Measurements from ENCODE around the gene CEP20.

The CEP20 gene

DNA sequence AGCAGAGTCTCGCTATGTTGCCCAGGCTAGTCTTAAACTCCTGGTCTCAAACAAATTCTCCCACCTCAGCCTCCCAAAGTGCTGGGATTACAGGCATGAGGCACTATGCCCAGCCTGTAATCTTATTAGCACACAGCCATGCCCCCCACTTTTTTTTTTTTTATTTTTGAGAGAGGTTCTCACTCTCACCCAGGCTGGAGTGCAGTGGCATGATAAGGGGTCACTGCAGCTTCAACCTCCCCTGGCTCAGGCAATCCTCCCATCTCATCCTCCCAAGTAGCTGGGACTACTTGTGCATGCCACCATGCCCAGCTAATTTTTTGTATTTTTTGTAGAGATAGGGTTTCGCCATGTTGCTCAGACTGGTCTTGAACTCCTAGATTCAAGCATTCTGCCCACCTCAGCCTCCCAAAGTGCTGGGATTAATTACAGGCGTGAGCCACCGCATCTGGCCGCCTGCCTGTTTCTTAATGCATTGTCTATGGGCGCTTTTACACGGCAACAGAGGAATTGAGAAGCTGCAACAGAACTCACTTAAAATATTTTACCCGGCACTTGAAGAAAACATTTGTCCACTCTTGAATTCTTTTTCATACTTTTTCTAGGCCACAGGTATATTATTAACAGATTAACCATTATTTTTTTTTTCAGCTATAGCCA lies 8.8 kb upstream of the CEP20 start:
- DNase-seq, result no peak

DNA sequence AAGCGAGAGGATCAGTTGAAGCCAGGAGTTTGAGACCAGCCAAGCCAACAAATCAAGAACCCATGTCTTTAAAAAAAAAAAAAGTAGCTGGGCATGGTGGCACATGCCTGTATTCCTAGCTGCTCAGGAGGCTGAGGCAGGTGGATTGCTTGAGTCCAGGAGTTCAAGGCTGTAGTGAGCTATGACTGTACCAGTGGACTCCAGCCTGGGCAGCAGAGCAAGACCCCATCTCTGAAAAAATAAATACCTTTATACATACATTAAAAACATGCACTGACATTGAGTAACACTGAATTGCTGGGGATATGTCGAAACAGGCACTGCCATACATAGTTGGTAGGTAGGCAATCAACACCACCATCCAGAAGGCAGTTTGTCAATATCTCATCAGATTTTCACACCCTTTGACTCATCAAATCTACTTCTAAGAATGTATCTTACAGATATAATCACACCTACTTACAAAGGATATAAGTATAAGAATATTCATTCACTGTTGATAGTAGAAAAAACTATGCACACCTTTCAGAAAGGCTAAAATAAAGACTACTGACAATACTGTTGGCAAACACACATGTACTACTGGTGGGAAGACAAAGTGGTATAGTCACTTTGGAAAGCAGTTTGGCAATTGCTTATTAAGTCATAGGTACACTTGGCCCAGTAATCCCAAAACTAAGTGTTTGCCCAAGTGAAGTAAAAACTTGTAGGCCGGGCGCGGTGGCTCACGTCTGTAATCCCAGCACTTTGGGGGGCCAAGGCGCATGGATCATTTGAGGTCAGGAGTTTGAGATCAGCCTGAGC lies 6.4 kb upstream of the CEP20 start:
- DNase-seq, result no peak

DNA sequence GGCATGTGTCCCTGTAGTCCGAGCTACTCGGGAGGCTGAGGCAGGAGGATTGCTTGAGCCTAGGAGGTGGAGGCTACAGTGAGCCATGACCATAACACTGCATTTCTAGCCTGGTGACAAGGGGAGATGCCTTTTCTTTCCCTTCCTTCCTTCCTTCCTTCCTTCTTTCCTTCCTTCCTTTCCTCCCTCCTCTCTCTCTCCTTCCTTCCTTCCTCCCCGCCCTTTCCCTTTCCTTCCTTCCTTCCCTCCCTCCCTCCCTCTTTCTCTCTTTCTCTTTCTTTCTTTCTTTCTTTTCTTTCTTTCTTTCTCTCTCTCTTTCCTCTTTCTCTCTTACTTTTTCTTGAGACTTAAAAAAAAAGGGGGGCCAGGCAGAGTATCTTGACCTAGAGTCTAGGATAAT lies 3.1 kb upstream of the CEP20 start:
- DNase-seq, result no peak

DNA sequence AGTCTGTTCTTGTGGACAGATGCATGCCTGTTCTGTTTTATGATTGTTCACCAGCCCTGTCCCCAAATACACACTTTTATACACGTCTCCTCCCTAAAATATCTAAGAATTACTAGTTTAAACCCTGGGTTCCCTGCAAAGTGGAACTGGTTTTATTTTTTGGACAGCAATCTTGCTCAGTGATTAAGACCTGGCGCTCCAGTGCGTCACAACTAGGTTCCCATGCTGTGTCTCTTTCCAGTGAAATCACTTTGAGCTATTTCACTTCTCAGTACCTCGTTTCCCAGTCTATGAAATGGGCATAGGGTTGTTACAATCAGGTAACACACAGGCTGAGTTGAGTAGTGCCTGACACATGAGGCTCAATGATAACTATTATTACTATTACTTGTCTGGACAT lies 1.1 kb downstream of the CEP20 start:
- DNase-seq, result no peak

DNA sequence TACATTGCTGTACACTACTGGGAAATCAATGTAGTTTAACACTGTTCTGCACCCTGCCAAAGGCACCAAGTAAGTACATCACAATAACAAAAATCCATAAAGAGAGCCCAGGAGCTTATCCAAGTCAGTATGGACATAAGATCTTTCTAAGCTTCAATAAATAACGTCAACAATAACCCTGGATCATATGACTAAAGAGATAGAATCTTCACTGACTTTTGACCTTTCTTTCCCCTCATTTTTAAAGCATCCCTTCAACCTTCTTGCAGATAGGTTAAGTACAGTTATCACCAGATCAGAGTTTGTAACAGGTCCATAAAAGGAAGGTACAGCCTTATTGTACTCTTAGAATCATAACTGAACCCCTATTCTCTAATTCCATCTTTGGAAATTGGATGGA lies 2.3 kb downstream of the CEP20 start:
- no peak for DNase-seq

DNA sequence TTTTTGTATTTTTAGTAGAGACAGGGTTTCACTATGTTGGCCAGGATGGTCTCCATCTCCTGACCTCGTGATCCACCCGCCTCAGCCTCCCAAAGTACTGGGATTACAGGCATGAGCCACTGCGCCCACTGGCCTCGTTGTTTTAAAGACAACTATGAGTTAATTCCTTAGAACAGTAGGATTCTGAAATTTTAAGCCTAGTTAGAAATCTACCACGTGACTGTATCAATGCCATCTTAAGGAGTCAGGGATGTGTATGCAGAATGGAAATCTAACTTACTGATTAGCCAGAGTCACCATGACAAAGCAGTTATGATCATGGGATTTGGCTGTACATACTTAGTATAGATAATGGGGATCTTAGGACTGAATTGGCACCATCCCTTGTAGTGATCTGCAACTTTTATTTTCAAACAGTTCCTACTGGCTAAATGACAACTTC lies 2.8 kb downstream of the CEP20 start:
- DNase-seq, result peak; percentile 56

DNA sequence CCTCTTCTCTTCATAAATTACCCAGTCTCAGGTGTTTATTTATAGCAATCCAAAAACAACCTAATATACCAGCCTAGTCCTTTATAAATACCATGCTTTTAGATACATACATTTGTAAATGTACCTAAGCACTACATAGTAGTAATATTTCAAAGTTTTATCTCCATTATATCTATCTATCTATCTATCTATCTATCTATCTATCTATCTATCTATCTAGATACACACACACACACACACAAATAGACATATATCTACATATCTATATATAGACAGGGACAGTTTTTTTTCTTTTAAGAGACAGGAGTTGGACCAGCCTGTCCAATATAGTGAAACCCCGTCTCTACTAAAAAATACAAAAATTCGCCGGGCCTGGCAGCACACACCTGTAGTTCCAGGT lies 5.8 kb downstream of the CEP20 start:
- no peak for DNase-seq

DNA sequence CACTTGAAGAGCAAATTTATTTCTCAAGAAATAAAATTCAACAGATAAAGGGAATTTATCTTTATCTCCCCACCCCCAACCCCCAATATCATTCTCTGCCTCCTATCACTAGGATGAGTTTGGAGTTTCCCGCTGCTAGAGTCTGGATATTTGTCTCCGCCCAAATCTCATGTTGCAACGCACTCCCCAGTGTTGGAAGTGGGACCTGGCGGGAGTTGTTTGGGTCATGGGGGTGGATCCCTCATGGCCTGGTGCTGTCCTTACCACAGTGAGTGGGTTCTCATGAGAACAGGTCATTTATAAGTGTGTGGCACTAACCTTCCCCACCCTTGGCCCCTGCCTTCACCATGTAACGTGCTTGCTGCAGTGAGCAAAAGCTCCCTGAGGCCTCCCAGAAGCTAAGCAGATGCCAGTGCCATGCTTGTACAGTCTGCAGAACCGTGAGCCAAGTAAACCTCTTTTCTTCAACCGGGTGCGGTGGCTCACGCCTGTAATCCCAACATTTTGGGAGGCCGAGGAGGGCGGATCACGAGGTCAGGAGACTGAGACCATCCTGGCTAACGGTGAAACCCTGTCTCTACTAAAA lies 6.5 kb downstream of the CEP20 start:
- DNase-seq, result no peak

DNA sequence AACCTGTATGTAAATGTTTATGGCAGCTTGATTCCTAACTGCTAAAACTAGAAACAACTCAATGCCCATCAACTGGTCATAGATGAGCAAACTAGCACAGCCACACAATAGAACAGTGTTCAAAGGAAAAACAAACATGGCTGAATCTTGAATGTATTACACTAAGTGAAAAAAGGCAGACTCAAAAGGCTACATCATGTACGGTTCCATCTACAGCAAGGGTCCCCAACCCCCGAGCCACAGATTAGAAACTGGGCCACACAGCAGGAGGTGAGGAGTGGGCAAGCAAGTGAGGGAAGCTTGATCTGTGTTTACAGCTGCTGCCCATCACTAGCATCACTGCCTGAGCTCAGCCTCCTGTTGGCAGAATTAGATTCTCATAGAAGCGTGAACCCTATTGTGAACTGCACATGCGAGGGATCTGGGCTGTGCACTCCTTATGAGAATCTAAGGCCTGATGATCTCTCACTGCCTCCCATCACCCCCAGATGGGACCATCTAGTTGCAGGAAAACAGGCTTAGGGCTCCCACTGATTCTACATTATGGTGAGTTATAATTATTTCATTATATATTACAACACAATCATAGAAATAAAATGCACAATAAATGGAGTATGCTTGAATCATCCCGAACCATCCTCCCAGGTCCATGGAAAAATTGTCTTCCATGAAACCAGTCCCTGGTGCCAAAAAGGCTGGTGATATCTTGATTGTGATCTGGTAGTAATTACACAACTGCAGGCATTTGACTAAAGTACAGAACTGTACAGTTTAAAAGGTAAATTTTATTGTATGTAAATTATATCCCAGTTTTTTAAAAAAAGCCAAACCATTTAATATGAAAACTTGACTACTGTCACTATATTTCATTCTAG lies 7.7 kb downstream of the CEP20 start:
- DNase-seq, result no peak

DNA sequence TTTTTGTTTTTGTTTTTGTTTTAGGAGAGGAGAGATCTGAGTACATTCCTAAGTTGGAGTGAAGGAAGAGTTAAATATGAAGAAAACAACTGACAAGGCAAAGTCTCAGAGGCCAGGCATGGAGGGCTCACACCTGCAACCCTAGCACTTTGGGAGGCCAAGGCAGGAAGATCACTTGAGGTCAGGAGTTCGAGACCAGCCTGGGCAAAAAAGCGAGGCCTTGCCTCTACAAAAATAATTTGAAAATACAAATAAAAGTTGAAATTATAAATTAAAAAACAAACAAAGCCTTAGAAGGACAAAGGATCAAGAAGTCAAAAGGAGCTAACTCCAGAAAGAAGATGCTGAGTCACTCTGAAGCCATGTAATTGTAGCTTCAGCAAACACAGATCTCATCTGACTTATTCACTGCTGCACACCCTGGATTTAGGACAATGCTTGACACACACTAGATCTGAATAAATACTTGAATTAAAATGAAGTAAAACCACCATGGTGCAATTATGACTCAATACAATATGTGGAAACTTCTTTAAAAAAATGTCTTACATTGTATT lies 9.1 kb downstream of the CEP20 start:
- peak; percentile 70 for DNase-seq

DNA sequence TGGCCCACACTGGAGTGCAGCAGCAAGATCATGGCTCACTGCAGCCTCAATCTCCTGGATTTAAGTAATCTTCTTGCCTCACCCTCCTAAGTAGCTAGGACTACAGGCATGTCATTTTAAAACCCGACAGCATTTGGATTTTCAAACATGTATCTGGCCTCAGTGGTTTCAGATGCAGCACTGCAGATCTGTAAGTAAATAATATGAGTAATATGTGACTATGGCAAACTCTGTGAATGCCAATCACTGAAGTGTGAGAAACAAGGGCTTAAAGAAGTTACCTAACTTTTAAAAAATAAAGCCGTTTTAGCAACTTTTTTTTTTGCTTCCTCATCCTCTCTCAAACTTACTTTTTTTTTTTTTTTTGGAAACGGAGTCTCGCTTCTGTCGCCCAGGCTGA lies 11.9 kb downstream of the CEP20 start:
- DNase-seq, result no peak

DNA sequence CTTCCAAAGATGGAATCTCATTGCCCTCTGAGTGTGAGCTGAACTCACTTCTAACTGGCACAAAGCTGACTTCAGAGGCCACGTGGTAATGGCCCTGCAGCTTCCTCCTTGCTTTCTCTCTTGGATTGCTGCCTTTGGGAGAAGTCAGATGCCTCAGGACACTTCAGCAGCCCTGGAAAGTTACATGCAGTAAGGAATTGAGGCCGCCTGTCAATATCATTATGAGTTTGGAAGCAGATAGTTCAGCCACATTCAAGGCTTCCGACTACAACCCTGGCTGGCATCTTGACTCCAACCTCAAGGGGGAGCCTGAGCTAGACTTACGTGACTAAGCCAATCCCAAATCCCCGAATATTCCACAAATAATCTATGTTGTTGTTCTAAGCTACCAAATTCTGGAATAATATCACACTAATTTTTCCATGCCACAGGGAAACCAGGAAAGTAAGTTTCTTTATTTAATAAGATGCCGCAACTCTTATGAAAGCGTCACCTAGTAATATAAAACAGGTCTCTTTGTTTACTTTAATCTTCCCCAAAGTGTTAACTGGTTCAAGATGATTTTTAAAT lies 13.6 kb downstream of the CEP20 start:
- DNase-seq, result peak; percentile 24

DNA sequence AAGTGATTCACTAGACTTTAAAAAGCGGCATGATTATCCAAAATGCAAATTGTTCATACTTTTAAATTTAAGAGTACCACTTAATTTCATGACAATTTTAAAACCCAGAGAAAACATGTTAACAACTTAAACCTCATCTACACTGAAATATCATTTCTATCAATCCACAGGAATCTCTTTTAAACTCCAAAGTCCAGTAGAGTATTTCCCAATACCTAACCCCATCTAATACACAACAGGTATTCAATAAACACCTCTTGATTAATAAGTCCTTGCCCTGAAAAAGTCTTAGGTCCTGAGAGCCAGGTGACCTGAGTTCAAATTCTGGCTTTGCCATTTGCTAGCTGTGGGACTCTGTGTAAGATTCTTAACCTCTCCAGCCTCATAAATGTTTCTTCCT lies 14.7 kb downstream of the CEP20 start:
- no peak for DNase-seq

DNA sequence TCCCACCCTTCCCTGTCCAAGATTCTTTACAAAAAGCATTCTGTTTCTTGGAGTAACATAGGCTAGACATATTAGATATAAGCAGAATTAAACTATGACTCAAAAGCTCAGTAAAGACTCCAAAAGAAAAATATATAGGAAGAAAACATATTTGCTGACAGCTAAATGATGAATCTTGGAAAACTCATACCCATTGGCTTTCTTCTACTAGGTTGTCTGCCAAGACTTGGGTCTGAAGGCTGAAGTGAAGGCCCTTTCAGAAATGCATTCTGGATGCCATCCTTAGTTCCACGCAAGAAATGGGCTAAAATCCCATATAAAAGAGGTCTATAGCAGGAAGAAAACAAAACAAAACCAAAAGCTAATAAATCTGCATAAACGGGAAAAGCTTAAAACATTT lies 15.1 kb downstream of the CEP20 start:
- DNase-seq, result no peak

DNA sequence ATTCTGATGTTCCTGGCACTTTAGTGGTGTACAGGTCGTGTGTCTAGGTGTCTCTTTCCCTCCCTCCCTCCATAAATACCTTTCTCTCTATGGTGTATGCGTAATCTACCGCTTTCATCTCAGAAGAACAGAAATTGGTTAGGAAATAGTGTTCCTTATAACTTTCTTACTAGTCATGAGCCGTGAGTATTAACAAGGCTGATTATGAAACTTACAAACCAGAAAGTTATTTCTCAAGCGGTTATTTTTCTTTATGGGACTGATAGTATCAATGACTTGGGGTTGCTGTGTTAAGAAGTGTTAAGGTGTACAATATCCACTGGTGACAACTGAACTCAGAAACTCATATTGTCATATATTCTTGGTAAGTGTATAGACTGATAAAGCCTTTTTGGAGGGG lies 18.4 kb downstream of the CEP20 start:
- no peak for DNase-seq

DNA sequence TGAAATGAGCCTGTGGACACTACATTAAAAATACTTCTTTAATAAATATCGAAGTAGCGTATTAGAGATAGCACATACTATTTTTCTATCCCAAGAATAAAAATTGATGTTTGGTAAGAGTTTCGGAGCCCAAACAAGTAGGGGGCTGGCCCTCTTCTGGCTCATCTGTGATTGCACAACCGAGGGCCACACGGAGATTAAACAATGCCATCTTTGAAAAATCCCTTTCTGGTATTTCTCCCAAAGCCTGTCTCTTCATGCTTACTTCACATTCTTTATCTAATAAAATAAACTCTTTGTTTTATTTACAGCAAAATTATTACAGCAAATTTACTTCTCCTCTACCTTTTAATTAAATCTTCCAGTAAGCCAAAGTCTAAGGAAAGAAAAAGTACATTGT lies 22.0 kb downstream of the CEP20 start:
- DNase-seq, result no peak

DNA sequence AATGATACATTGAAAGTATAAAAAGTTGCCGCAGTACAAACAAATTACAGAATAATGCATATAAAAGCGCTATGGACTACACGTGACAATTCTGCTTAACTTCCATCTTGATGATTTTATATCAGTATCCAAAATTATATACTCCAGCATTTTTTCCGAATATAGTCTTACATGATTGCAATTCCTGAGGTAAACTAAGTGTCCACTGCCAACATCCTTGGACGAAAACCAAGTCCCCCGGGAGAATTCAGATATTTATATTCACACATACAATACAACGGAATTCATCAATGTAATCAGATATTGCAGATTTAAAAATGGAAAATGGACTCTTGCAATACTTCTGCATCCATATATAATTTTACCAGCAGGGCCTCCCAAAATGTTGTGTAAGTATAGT lies 22.7 kb downstream of the CEP20 start:
- DNase-seq, result no peak

DNA sequence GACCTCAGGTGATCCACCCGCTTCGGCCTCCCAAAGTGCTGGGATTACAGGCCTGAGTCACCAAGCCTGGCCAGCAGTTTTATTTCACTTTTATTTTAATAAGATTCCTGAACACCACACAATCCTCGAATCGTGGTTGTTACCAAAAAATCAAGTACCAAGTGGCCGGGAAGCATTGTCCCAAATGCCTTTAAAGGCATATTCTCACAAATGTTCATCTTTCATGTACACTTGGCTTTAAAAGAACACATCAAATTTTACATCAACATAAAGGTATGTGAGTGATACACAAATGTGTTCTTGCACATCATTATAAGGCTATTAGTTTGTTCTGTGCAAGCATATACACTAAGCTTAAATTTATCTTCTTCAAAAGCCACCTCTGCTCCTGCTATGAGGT lies 23.5 kb downstream of the CEP20 start:
- DNase-seq, result no peak

DNA sequence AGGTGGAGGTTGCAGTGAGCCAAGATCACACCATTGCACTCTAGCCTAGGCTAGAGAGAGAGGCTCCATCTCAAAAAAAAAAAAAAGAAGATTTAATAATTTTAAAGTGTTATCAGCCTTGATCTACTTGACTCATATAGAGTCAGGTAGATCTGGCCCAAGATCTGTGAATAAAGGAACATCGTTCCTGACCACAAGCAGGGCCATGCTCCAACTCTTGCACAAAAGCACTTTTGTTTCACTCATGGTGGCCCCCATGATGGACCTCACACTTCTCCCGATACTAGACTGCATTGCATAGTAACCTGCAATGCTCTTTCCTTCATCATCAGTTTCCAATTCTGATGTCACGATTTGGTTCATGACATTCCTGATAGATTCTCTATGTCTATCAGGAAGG lies 26.4 kb downstream of the CEP20 start:
- DNase-seq, result no peak

DNA sequence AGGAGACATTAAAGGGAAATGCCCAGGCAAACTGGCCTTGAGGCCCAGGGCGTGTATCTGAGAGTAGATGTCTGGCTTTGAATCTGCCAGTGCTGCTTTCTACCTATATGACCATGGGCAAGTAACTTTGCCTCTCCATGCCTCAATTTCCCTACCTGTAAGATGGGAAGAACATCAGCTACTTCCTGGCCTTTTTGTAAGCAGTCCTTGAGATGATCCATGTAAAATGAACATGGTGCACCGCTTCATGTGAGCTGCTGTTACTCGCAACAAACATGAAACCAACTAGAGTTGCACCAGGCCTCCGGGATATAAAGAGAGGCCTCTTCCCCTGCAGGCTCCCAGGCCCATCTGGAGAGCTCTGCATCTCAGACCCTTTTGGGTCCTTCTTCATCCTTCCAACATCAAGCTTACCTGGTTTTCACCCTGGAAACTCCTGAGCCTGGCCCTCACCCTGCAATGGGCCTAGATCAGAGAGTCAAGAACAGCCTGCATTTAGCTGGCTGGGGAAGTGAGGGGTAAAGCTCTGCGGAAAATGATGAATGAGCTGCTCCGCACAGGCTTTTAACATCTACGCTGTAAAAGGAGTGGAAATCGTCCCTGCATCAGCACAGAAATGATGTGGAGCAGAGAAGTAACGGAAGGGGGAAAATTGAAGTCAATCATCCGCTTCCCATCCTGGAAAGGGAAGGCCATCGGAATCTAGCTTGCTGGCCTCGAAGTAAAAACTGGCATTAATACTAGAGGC lies 29.3 kb downstream of the CEP20 start:
- DNase-seq, result no peak

DNA sequence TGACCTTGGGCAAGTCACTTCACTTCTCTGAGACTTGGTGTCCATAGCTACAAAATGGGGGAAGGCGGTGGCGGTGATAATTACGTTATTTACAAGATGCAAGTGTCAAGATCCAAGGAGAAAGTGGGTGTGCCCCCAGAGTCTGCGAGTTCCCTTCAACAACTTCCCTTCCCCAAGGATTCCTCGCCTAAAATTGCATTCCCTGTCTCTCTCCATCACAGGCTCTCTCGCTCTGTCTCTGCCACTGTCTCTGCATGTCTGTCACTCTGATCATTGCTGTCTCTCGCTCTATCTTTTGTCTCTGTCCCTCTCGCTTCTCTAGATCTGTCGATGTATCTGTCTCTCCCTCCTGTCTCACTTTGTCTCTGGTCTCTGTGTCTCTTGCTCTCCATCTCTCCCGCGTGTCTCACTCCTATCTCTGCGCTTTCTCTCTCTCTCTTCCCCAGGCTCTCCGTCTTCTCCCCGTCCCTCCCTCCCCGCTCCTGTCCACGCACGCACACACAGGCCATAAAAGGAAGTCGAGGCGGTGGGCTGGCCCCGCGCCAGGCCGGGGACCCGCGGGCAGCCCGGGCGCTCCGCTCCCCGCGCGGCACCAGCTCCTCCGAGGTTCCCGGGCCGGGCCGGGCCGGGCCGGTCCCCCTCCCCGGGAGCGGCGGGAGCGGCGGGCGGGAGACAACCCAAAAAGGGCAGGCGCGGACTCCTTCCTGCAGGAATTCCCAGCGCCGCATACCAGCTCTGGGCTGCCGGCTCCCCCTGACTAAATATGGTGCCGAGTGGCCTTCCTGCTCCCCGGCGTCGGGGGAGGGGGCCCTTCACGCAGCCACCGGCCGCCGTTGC lies 30.5 kb downstream of the CEP20 start:
- DNase-seq, result no peak
